Panc1 (cell line): Measurements from ENCODE around the gene VSX2. TPM values are rescaled to one million over a fixed set of nuclear protein-coding genes. Genes with fewer than 3 reads are reported as not detected.

Experiments
- ATAC-seq: fragments of 200-7000 bp; cut with Tn5 transposase; 2 replicates; pipeline ENCODE4 v1.9.1; 2020; ENCODE audit warnings: mild to moderate bottlenecking, moderate library complexity
- BruUV-seq: library from RNA; stranded (reverse); fragments of 400-500 nt; replicated peaks from 2 replicates; lab custom pipeline; 2021; lab: Mats Ljungman, UMichigan
- CTCF ChIA-PET: fragments of 300-600 bp; sonication (Branson Sonifier 250); formaldehyde crosslinking; loops from one replicate; lab custom pipeline; 2022; ENCODE audit warnings: antibody characterized with exemption; lab: Charles Lee
- POLR2A ChIA-PET: fragments of 300-600 bp; sonication (Branson Sonifier 250); formaldehyde crosslinking; loops from one replicate; lab custom pipeline; 2022; ENCODE audit warnings: antibody characterized with exemption; lab: Charles Lee
- DNase-seq: peaks from one replicate; pipeline ENCODE4 v3.0.0-alpha.2; 2010; ENCODE audit warnings: low read depth, low spot score
- H3K27ac ChIP-seq: 2 replicates; pipeline ENCODE4 v1.5.1; 2011; ENCODE audit warnings: mild to moderate bottlenecking, low read length, inconsistent platforms
- H3K27me3 ChIP-seq: fragments of 200-500 bp; sonication (Bioruptor generic); 2 replicates; pipeline ENCODE4 v1.6.0; 2014; ENCODE audit warnings: low read length, inconsistent platforms; ENCODE audit not compliant: control insufficient read depth, insufficient read depth
- H3K36me3 ChIP-seq: fragments of 200-500 bp; sonication (Bioruptor generic); 2 replicates; pipeline ENCODE4 v1.5.1; 2014; ENCODE audit warnings: inconsistent platforms, mild to moderate bottlenecking, low read length, moderate library complexity; ENCODE audit not compliant: control insufficient read depth, insufficient read depth
- H3K4me1 ChIP-seq: 2 replicates; pipeline ENCODE4 v1.5.1; 2011; ENCODE audit warnings: inconsistent platforms, mild to moderate bottlenecking, low read length, moderate library complexity; ENCODE audit not compliant: control insufficient read depth, insufficient read depth
- H3K4me3 ChIP-seq, 2 experiments: 2 replicates each; pipeline ENCODE4 v1.5.1; 2011 to 2012; ENCODE audit warnings: low read depth in 2 of 2, low read length in 2 of 2, mild to moderate bottlenecking in 2 of 2, inconsistent platforms in 1 of 2, moderate library complexity in 1 of 2
- H3K9me3 ChIP-seq: fragments of 200-500 bp; sonication (Bioruptor generic); 2 replicates; pipeline ENCODE4 v1.5.1; 2014; ENCODE audit warnings: low read depth, mild to moderate bottlenecking, inconsistent platforms, low read length, moderate library complexity; ENCODE audit not compliant: control insufficient read depth, insufficient read depth
- CTCF ChIP-seq: fragments of 450-650 bp; IDR thresholded peaks from 2 replicates; pipeline ENCODE4 v1.5.1; 2017; ENCODE audit warnings: mild to moderate bottlenecking
- POLR2AphosphoS5 ChIP-seq: IDR thresholded peaks from 2 replicates; pipeline ENCODE4 v1.6.1; 2012; ENCODE audit warnings: mild to moderate bottlenecking, low read depth, low read length, moderate library complexity
- REST ChIP-seq, 2 experiments: IDR thresholded peaks; 2 replicates each; pipeline ENCODE4 v1.6.1; 2011 to 2012; ENCODE audit warnings: low read depth in 2 of 2, control low read depth in 1 of 2, low read length in 1 of 2, mild to moderate bottlenecking in 1 of 2, moderate library complexity in 1 of 2; ENCODE audit not compliant: insufficient read depth in 1 of 2
- SIN3A ChIP-seq: IDR thresholded peaks from 2 replicates; pipeline ENCODE4 v1.6.1; 2012; ENCODE audit warnings: low read depth, mild to moderate bottlenecking, low read length, moderate library complexity, borderline replicate concordance; ENCODE audit not compliant: insufficient read depth
- TCF7L2 ChIP-seq: IDR thresholded peaks from 2 replicates; pipeline ENCODE4 v1.6.1; 2011; ENCODE audit warnings: mild to moderate bottlenecking, low read depth, low read length, inconsistent platforms
- in situ Hi-C: cut with HindIII; loops from 2 replicates; pipeline ENCODE4 v1.10.0; 2016; ENCODE audit warnings: low sequenced_read_pairs, low pct_unique_long_range_greater_than_20kb
- intact Hi-C: fragments of 100-400 bp; cut with micrococcal nuclease; formaldehyde crosslinking; loops from one replicate; pipeline ENCODE4 v1.10.0; 2022; ENCODE audit not compliant: unreplicated experiment
- total RNA-seq: library from RNA; stranded (reverse); gene quantifications from one replicate; pipeline ENCODE4 v1.2.1, GENCODE V29; 2021; ENCODE audit not compliant: unreplicated experiment

VSX2 gene
- total RNA-seq, 1 experiment from 2014 or later: not detected

GRCh38 chr14:74216671-74217070 is 22.6 kb upstream of the VSX2 start:
- no TSS peak for BruUV-seq

GRCh38 chr14:74217672-74218448 is 21.4 kb upstream of the VSX2 start:
- in situ Hi-C loops: no loop called here

More at GRCh38 chr14:74216671-74217070, 22.6 kb upstream of the VSX2 start:
- TF ChIP-seq CTCF: no peak
- no peak for TF ChIP-seq TCF7L2
- TF ChIP-seq POLR2AphosphoS5: no peak
- no peak for TF ChIP-seq SIN3A
- intact Hi-C loops: no loop called here
- ChIA-PET POLR2A (no interaction called here), CTCF (no interaction called here)
- ATAC-seq: no peak
- Histone ChIP-seq H3K27ac (no peak overlapping the region), H3K4me1 (no peaks in the 10 kb centered on the region), H3K9me3 (no peaks in the 10 kb centered on the region), H3K27me3 (no peaks in the 10 kb centered on the region), H3K36me3 (no peaks in the 10 kb centered on the region), H3K4me3 (no peak overlapping the region)
- in situ Hi-C loops: no loop called here
- no peak for DNase-seq

More at GRCh38 chr14:74217672-74218448, 21.4 kb upstream of the VSX2 start:
- TF ChIP-seq CTCF (peak; percentile 95), REST (IDR thresholded peaks at IDR 0.05; ENCODE audit: insufficient read depth in 1 of 2, low read depth in 2 of 2, low read length in 1 of 2) (no peak), TCF7L2 (no peak), SIN3A (no peak), POLR2AphosphoS5 (no peak)
- peak; percentile 28 for DNase-seq
- Histone ChIP-seq H3K4me1 (no peaks in the 10 kb centered on the region), H3K36me3 (no peaks in the 10 kb centered on the region), H3K9me3 (no peaks in the 10 kb centered on the region), H3K27ac (no peak overlapping the region), H3K4me3 (peak overlapping the region; percentile 9 to 32; a peak in 3 of 4 replicates), H3K27me3 (no peaks in the 10 kb centered on the region)
- BruUV-seq: no TSS peak
- intact Hi-C loops: no loop called here
- peak; percentile 94 for ATAC-seq
- POLR2A ChIA-PET: no interaction called here
- CTCF ChIA-PET: no interaction called here
